NCI-H2081 (cell line): Measurements from ENCODE around the gene SAMD3.
"Not testable (repeated sequence)": the region's sequence is repeated elsewhere in the genome, so short reads cannot be mapped to it uniquely, and the experiment has no call there.

Source experiments
- DNase-seq, 2 experiments: peaks; one replicate each; lab custom pipeline; 2025; lab: John Stamatoyannopoulos, UW

Gene SAMD3

DNA sequence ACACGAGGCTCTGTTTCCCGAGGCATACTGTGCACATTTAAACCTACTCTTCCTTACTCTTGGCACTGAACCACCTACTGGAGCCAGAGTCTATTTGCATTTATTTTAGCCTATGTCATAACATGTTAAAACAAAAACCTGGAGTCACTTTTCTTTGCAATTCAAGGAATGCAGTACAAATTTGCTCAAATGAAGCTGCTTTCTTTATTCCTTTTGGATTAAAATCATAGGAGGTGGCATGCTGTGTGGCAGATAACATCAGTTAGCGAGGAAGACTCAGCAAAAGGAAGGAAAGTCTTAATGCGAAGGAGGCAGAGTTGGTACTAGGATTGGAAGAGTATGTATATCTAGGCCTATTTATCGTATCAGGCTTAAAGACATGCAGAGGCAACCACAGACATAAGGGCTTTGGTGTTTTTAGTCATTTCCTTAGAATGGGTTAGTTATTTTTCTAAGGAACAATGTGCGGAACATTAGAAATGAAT, 92.9 kb downstream of the SAMD3 start:
- no peak for DNase-seq

DNA sequence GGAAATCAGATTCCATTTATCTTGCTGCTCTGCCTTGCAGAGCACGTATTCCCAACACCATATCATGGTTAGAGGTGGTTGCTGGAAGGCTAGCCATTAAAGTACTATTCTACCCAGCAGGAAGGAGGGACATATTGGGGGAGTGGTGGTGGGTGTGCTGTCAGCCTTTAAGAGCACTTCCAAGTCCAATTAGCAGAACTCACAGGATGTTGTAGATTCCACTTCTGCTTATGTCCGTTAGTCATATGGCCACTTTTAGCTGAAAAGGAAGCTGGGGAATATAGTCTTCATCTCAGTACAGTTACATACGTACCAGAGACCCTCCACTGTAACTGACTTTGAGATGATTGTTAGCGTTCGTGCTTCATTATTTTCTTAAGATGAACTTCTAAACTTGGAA, 94.4 kb downstream of the SAMD3 start:
- no peak for DNase-seq

DNA sequence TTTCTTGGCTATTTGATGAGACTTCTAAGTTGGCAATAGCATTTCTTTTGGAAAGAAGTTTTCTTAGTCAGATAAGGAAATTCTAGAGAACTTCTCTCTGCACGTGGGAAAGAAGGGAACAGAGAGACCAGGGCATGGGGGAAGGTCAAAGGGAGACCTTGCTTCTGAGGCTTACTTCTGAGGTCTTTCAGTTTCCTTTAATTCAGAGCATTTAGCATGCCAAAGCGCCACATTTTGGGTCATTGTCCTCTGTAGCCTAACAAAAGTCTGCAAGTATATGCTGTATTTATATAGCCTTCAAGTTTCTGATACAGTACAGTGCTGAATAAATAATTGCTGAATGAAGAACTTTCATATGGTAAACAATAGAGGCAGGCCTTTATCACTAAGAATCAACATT, 95.6 kb downstream of the SAMD3 start:
- no peak for DNase-seq

DNA sequence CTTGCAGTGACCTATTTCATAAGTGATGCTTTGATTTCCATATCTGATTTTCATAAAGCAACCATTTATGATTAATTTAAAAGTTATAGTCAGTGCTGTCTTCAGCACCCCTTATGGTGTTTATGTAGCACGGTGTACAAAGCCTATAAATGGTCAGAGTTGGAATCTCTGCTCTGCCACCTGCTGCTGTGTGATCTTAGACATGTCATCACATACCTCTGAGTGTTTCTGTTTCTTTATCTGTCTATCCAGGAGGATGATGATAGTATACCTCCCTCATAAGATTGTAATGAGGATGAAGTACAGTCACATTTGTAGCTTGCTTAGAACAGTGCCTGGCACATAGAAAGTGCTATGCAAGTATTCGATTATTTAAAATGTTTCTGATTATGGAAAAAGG, 100.5 kb downstream of the SAMD3 start:
- DNase-seq: no peak

DNA sequence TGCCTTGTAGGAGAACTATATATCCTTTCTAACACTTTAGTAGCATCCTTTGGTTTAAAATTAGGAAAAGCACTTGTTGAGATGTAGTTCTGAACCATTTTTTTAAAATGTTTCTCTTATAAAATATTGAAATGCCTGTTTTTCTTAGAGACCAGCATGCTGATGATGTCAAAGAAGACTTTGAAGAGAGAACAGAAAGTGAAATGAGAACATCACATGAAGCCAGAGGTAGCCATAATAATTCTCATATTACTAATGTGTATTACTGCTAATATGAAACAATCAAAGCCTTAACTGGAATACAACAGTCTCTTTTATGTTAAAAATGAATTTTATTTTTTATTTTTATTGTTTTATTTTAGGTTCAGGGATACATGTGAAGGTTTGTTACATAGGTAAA, 102.0 kb downstream of the SAMD3 start:
- DNase-seq: no peak

DNA sequence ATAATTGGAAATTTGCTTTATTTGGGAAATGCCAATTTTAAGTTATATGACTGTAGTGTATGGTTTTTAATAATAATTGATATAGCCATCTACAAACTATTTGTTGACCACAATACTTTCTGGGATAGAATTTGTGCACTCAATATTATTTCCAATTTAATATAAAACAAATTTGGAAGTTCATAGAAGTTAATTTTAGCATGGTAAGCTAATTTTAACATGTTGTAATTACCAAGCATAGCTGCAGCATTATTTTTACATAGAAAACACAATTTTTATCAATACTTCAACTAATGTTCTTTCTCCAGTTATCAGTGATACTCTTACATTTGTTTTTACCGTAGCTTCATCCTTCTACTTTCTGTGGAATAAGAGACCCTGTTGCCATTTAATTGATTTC, 103.5 kb downstream of the SAMD3 start:
- DNase-seq: no peak

- DNase-seq: no peak
These were observed 104.5 kb downstream of the SAMD3 start for GRCh38 chr6:130118236-130118635.

GRCh38 chr6:130117187-130117701, 105.5 kb downstream of the SAMD3 start:
- DNase-seq: not testable (repeated sequence)

GRCh38 chr6:130116273-130116672, 106.5 kb downstream of the SAMD3 start:
- no peak for DNase-seq

- DNase-seq: no peak
These were observed 107.7 kb downstream of the SAMD3 start for GRCh38 chr6:130115036-130115435.

- no peak for DNase-seq
These were observed 109.5 kb downstream of the SAMD3 start for GRCh38 chr6:130113201-130113710.

GRCh38 chr6:130111031-130111430, 111.7 kb downstream of the SAMD3 start:
- DNase-seq: no peak

- no peak for DNase-seq
These were observed 115.0 kb downstream of the SAMD3 start for GRCh38 chr6:130107710-130108109.

GRCh38 chr6:130105996-130106704, 116.6 kb downstream of the SAMD3 start:
- no peak for DNase-seq

DNA sequence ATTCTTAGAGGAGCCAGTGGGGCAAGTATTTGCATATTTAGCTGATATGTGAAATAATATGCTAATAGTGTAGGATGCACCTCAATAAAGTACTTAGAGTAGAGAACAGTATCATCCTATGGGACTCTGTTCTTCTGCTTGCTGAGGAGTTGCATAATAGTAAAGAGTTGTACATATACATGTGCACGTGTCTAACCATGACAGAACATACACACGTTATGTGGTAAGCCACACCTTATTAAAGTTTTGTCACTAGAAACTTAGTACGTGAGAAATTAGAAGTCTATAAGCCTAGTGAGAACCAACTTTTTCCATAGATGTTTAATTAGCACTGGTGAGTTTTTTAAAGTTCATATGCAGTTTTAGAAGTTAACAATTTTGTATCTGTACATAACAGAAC, 123.6 kb downstream of the SAMD3 start:
- no peak for DNase-seq

GRCh38 chr6:130098317-130098716, 124.4 kb downstream of the SAMD3 start:
- no peak for DNase-seq
